NCI-H460 (cell line): ENCODE measurements around the gene HNRNPF. TPM values are rescaled to one million over a fixed set of nuclear protein-coding genes. Genes with fewer than 3 reads are reported as not detected.

Experiments
- DNase-seq: peaks from one replicate; pipeline ENCODE4 v3.0.0-alpha.2; 2016; ENCODE audit warnings: low read depth; ENCODE audit errors: extremely low read depth
- total RNA-seq: library from RNA; depleted of rRNA; stranded (reverse); fragments of >200 nt; shearing (Covaris generic); gene quantifications from 2 replicates; pipeline ENCODE4 v1.2.3, GENCODE V29; 2014

The HNRNPF gene
- total RNA-seq, 1 experiment from 2014 or later = 256 TPM

- no peak for DNase-seq
These were observed 25.6 kb downstream of the HNRNPF start for GRCh38 chr10:43383204-43383971.

- DNase-seq = peak; percentile 89
These were observed 28.3 kb downstream of the HNRNPF start for GRCh38 chr10:43380610-43381222.

- no peak for DNase-seq
These were observed 31.5 kb downstream of the HNRNPF start for GRCh38 chr10:43377424-43377883.

GRCh38 chr10:43376828-43377423 is 32.1 kb downstream of the HNRNPF start:
- no peak for DNase-seq

- DNase-seq = no peak
These were observed 32.8 kb downstream of the HNRNPF start for GRCh38 chr10:43376046-43376635.

- no peak for DNase-seq
These were observed 33.5 kb downstream of the HNRNPF start for GRCh38 chr10:43375401-43376020.

GRCh38 chr10:43374194-43374593 is 34.8 kb downstream of the HNRNPF start:
- no peak for DNase-seq

GRCh38 chr10:43373461-43373860 is 35.5 kb downstream of the HNRNPF start:
- no peak for DNase-seq

GRCh38 chr10:43372765-43373361 is 36.1 kb downstream of the HNRNPF start:
- no peak for DNase-seq

GRCh38 chr10:43371418-43371817 is 37.6 kb downstream of the HNRNPF start, which contains the start of gene FXYD4:
TSS of gene FXYD4 (plus strand) at chr10:43371636. CDS start at chr10:43373747, 2,111 bp downstream.
- DNase-seq = no peak

- DNase-seq = no peak
These were observed 38.2 kb downstream of the HNRNPF start for GRCh38 chr10:43370671-43371215.

GRCh38 chr10:43369921-43370320 is 39.1 kb downstream of the HNRNPF start:
- no peak for DNase-seq

GRCh38 chr10:43365001-43365400 is 44.0 kb downstream of the HNRNPF start:
- no peak for DNase-seq

- DNase-seq = peak; percentile 92
These were observed 46.7 kb downstream of the HNRNPF start for GRCh38 chr10:43362191-43362839.

- no peak for DNase-seq
These were observed 47.3 kb downstream of the HNRNPF start for GRCh38 chr10:43361547-43362190.

- DNase-seq = no peak
These were observed 48.9 kb downstream of the HNRNPF start for GRCh38 chr10:43360086-43360485.

- DNase-seq = peak; percentile 78
These were observed 53.1 kb downstream of the HNRNPF start for GRCh38 chr10:43355749-43356371.

GRCh38 chr10:43354879-43355380 is 54.1 kb downstream of the HNRNPF start:
- DNase-seq = no peak

- no peak for DNase-seq
These were observed 54.7 kb downstream of the HNRNPF start for GRCh38 chr10:43354330-43354635.
